Stimulated activated CD8-positive, alpha-beta memory T cell treated with anti-CD3 and anti-CD28 coated beads, Interleukin-2, amount 100 ng/mL, for 48 hours (primary cell): ENCODE data around the gene ZNF837.
A peak's percentile ranks its signal among the peaks of the same experiment; 100 is the strongest.
"Not testable (repeated sequence)": the region's sequence is repeated elsewhere in the genome, so short reads cannot be mapped to it uniquely, and the experiment has no call there.

ENCODE experiments used
- DNase-seq, 2 donors: peaks; one replicate each; pipeline ENCODE4 v3.0.0-alpha.2; 2020; ENCODE audit warnings: low read depth in 2 of 2

The ZNF837 gene

DNA sequence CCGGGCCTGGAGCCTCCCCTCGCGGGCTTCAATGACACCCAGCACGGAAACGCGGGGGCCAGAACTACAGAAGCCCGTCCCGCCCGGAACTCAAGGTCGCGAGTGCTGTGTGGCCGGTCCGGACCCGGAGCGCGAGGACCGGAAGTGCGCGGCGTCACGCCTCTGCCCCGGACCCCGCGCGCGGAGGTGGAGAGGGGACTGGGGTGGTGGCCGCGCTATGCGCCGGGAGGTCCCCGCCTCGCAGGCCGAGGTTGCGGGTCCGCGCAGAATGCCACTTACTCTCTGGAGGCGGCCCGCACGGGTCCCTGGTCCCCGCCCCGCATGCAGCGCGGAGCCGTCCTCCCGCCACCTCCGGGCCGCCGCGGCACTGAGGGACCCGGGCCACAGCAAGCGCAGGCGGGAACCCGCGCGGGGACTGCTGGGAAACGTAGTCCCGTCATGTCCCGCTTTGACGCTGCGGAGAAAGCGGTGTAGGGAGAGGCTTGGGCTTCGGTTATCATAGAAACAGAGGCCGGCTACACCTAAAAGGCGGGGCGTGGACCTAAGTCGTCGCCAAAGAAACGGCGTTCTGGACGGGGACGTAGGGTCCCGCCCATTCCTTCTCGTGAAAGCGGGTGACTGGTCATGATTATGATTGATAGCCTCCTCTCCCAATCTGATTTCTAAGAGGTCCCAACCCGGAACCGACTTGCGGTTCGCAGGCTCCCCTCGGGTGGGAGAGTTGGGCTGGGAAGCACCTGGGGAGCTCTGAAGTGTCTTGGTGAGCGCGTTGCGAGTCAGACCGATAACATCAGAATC lies at the start of gene ZNF837:
ZNF837 (minus strand) TSS at position 369 of the 798 bp plus-strand sequence. CDS start 11,698 bp downstream, outside the sequence.
- peak; percentile 94 to 95 for DNase-seq

DNA sequence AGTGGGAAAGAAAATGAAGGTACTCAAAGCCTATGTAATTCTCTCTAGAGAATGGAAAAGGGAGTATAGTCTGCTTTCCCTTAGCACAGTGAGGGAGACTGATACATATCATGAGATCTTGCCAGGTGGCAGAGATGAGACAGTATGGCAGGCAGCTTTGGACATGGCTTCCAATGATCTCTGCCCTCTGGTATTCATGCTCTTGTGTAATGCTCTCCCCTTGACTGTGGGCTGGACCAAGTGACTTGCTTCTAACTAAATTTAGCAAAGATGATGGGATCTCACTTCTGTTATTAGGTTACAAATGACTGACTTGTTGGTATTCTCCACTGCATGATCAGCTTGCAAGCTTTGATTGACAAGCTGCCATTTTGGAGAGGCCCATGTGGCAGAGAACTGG lies 48.9 kb upstream of the ZNF837 start:
- DNase-seq, result no peak

DNA sequence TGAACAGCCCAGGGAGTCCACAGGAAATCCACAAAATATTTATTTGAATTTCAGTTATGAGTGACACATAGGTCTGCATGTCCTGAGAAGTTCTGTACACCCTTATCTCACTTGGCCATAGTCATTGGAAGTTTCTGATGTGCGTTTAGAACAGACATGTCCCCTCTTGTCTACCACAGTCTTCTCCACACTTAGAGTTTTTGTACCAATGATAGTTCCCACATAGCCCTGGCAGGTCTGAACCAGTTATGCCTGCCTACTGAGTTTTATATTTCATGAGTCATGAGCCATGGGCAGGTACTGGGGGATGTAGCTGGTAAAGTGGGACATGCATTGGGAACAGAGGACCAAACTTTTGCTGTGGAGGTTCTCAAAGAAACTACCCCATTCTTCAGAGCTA lies 47.8 kb upstream of the ZNF837 start:
- no peak for DNase-seq

DNA sequence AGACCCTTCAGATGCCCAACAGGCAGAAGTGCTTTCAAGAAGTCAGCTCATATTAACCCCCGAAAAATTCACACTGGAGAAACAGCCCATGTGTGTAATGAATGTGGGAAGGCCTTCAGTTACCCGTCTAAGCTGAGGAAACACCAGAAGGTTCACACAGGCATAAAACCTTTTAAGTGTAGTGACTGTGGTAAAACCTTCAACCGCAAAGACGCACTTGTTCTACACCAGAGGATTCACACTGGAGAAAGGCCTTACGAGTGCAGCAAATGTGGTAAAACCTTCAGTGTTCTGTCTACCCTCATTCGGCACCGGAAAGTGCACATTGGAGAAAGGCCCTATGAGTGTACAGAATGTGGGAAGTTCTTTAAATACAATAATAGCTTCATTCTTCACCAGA lies 36.2 kb upstream of the ZNF837 start:
- no peak for DNase-seq

DNA sequence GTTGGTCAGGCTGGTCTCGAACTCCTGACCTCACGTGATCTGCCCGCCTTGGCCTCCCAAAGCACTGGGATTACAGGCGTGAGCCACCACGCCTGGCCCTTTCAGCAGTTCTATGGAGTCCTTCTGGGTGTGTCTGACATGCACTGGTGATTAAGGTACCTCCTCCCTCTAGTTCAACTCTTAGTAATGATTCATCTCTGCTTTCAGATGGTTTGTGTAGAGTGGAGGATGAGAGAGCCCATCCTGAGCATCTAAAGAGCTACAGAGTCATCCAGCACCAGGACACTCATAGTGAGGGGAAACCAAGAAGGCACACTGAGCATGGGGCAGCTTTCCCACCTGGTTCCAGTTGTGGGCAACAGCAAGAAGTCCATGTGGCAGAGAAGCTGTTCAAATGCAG lies 35.8 kb upstream of the ZNF837 start:
- no peak for DNase-seq

DNA sequence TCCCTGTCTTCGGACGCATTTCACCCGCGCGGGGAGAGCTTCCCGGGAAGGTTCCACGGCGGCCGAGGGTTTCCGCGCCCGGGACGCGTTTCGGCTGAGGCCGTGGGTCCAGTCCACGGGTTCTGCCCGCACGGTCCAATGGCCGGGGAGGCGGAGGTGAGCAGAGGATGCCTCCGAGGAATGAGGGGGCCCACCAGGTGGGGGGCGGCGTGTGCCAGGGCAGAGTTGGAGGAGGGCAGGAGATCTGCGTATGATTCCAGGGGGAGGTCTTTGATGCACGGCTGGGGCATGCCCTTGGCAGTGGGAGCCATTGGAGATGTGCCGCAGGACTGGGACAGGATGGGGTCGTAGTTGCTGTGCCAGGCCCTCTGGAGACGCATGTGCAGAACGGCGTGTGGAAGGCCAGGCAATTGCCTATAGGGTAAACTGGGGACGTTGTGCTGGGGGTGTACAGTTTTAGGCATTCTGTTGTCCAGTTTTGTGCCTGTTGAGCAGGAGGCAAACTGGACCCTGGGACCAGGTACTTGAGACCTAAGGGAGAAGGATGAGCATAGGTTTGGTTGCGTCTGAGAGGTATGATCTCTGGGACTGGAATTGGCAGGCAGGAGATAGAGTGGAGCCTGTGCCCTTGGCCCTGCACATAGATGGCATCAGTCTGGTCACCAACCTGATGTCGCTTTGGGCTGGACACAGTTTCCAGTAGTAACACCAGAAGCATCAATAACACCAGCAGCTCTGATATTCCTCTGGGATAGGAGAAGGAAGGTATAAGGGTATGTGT lies 28.4 kb upstream of the ZNF837 start:
- no peak for DNase-seq

DNA sequence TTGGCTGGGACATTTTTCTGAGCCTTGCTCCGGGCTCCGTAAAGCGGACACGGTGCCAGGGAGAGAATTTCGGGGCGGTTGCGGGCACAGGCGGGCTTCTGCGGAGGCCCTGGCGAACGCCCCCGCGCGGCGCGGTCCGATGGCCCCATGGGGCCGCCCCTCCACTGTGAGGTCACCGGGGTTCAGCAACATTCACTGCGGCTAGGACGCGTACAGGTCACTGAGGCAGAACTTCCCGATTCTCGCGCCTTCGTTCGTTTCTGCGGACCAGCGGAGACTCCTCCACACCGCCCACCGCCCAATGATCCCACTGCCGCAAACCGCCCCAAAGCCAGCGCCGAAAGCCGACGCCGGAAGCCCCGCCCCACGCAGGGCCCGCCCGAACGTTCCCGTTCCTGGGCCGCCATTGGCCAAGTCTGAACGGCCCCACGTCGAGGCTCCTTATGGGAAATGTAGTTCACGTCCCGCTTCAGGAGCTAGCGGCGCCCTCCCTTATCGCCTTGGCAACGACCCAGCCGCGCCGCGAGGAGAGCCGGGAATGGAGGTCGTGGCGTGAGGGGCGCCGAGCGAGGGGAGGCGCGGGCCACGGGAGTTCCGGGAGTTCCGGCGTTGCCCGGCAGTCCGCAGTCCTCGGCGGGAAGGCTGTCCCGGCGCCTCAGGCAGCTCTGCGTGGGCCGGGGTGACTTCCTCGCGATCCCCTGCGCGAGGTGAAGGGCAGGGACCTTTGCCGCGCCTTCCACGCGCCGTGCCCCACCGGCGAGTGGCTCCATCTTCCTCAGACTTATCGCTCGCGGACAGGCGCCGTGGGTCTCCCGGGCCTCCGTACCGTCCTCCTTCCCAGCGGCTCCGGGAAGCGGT lies 27.6 kb upstream of the ZNF837 start, which contains the start of gene ZNF584:
ZNF584 (plus strand) TSS at position 498 of the 858 bp plus-strand sequence. CDS start 499 bp downstream, outside the sequence.
- peak; percentile 93 to 95 for DNase-seq

DNA sequence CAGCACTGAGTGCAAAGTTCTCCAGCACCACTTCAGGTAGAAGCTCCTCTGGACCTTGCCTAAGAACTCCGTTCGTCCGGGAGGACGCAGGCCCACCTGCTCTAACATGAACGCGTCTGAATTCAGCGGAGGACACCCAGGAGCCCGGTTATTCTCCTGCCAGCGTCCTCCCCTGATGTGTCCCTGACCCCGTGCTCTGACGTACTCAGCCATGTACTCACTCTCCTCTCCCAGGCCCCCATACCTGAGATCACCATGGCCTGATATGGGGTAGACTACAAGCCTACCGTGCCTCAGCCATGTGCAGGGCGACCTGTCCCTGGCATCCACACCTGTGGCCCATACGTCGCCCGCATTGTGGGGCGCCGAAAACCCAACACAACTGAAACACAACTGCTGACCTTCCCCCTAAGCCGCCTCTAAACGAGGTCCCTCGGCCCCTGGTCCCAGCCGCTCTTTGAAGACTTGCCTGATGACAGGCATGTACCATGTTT lies 26.9 kb upstream of the ZNF837 start:
- no peak for DNase-seq

DNA sequence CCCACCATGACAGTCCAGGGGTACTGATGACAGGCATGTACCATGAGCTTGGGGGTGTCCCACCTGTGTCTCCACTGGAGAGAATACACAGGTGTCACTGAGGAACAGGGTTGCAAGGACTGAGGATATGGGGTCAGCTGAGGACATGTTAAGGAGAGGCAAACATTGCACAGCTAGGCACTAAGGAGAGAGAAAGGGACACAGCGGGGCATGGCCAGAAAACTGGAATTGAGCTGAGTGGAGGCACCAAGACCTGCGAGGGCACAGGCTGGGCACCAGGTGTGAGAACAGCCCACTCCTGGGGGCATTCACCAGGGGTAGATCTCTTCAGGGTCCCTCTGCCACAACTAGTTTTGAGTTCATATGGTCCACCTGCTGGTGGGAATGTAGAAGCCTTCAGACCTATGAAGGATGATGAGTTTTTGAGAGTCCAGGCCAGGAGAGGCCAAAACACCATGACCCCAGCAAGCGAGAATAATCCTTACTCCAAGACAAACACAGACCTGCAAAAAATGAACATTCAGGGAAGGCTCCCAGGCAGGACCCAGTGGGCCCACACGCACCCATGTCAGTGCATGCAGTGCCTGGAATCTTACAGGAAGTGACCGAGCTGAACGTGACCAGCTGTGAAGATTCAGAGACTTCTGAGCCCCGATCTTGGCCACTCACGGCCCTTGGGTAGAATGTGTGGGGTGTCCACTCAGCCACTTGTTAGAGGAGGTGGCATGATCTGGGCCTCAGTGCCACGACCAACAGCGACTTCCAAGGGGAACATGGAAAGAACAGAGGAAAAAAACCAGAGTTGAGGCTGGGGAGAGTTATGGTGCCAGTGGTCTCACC lies 26.2 kb upstream of the ZNF837 start:
- DNase-seq, result no peak

DNA sequence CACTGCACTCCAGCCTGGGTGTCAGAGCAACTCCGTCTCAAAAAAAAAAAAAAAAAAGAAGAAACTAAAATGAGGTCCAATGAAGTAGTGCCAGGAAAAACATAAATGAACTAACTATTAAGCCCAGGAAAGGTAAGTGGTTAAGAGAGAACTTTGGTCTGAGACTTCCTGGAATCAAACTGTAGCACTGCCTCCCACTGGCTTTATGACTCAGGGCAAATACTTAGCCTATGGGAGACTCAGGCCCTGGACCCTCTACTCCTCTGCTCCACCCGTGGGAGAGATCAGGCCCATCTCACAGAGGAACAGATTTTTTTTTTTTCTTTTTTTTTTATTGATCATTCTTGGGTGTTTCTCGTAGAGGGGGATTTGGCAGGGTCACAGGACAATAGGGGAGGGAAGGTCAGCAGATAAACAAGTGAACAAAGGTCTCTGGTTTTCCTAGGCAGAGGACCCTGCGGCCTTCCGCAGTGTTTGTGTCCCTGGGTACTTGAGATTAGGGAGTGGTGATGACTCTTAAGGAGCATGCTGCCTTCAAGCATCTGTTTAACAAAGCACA lies 23.2 kb upstream of the ZNF837 start:
- DNase-seq, result not testable (repeated sequence)

DNA sequence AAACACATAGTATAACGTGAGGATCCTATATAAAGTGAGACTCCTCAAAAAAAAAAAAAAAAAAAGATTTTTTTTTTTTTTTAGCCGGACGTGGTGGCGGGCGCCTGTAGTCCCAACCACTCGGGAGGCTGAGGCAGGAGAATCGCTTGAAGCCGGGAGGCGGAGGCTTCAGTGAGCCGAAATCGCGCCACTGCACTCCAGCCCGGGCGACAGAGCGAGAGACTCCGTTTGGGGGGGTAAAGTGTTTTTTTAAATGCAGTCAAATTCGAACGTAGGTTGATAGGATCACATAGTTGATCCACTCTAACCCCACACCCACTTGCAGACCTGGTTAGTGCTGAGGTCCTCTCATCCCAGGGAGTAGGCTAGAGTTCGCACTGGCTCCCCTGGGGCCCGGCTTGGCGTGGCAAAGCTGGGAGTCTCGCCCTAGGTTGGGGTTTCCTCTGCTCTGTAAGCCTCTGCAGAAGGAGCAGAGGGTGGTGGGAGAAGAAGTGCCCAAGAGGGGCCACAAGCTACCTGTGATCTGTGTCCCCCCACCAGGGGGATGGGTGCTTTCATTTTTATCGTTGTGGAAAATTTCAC lies 21.1 kb upstream of the ZNF837 start:
- no peak for DNase-seq

DNA sequence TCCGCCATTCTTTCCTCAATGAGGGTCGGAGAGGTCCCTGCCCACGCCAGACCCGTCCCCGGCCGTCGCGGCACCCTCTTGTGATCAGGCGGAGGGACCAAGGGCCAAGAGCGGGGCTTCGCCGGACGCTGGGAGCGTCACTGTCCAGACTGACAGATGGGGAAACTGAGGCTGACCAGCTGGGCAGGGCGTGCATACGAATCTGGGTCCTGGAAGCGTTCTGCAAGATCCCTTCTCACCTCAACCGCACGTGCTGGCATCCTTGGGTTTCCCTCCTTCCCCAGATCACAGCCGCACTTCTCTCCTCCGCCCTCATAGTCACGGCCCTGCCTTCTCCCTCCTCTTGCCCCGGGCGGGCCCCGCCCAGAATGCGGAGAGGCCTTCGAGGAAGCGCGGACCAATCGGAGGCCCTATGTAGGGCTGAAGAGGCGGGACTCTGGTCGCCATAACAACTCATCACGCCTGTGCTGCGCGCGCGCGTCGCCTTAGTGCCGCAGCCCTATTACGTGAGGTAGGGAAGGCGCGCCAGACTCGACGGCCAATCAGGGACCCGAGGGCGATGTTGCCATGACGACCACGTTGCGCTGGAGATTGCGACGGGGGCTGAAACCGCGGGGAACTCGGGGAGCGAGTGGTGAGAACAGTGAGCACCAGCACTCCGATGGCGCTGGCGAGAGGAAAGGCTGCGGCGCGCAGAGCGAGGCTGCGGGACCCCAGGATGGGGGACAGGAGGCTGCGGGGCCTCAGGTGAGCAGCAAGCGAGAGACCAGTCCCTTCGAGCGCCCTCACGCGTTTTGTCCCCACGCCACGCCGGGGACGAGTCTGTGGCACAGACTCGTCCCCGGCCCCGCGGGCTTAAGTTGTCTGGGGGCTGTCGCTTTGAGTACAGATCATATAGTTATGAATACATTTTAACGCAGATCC lies 20.3 kb upstream of the ZNF837 start:
- DNase-seq, result peak; percentile 98

DNA sequence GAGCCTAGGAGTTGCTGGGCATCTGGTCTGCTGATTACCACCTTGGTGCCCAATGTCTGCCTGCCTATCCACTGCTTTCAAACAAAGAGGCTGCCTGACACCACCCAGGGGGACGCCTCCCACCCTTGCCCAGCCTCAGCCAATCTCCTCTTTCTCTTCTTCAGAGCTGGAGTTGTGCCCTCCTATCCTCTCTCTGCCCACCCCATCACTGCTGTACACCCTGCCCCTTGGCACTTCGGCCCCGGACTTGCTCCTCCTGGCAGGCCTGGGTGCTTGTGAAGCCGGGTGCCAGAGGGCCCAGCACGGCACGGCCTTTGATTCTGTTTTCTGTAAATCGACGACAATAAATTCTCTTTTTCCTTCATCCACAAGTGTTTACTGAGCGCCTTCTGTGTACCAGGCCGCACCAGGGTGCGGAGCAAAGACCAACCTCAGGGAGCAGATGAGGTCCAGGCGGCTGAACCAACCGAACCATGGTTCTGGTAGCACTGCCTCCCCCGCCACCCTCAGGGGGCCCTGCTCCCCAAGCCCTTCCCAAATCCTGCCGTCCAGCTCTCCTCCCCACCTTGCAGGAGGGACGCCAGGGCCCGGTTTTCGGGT lies 19.6 kb upstream of the ZNF837 start:
- DNase-seq, result no peak

DNA sequence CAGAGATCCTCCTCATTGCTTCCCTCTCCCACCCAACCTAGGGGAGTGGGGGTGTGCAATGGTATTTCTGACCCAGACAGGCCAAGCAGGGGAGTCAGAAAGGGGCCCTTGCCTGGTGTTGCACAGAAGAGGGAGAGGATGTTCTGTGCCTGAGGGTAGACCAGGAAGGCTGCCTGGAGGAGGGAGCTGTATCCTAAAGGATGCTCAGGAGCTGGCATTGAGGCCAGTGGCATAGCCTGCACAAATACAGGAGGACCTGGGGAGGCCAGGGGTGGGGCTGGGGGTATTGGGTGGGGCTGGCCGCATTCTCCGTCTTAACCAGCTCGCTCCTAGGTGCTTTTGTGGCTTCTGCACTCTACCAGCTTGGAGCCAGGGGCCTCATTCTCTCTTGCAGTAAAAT lies 19.1 kb upstream of the ZNF837 start:
- no peak for DNase-seq

DNA sequence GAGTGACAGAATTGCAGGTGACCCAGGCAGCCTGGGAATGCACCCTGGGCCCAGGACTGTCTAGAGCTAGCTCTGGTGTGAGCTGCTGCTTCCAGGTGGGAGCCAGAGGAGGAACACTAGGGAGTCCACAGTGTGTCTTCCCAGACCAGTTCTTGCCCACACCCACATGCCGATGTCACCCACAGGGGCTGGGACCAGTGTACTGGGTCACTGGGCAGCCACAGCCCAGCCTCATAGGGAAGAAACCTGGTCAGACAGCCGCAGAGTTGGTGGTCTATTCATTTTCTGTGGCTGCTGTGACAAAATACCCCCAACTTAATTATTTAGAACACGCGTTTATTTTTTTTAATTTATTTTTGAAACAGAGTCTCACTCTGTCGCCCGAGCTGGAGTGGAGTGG lies 17.7 kb upstream of the ZNF837 start:
- no peak for DNase-seq

DNA sequence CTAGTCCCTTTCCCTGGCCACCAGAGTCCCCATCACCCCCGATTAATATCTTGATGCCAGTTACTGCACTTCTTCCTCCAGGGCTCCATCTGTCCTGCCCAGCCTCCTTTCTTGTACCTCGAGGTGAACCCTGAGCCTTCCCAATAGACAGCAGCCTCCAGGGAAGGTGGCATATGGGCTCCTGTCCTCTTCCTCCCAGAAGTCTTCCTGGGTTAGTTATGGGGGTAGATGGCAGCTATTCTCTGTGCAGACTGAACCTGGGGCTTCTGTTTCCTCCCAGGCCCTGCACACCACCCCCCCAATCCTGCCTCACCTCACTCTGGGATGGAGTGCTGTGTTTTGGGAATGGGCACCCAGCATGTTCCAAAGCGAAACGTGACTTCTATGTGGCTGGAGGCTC lies 17.3 kb upstream of the ZNF837 start:
- no peak for DNase-seq

DNA sequence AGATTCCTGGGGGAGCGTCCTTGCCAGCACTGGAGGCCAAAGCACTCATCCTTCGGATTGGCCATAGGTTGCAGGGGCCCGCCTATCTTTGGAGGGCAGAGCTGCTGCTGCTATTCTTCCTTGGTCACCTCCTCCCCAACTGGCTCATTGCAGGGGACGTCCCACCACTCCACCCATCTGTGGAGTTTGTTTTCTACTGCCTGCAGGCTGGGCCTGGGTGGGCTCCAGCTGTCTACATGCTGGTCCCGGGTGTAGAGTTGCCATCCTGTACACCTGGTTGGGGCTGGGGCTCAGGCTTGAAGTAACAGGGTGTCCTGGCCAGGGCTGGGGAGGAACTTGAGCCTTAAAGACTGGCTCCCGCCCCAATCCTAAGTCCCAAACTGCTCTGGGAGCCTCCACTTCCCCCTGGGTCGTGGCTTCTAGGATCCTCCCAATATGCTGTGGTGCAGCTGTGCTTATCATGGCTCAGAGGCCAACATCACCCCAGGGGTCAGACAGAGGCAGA lies 16.8 kb upstream of the ZNF837 start:
- no peak for DNase-seq
